ENCODE measurements around the gene PCAT7. TPM values are rescaled to one million over a fixed set of nuclear protein-coding genes. Genes with fewer than 3 reads are reported as not detected.

The PCAT7 gene
- total RNA-seq, 1 experiment from 2014 or later = 6.5 TPM

- CTCF ChIA-PET = interaction anchor here (0.6 to 2.3 kb wide), 6 partner anchors 9 to 625 kb away, joined by 3 to 20 read pairs (median 5); partner anchors contain the start of gene PCAT7
- Mint-ChIP-seq H3K4me3 (no peak overlapping the region), H3K36me3 (no peaks in the 10 kb centered on the region), H3K4me1 (peaks cover 23% of the 10 kb centered on the region), H3K27ac (peak overlapping the region; percentile 19; the same call in 1 of the 2 replicates), H3K9me3 (no peaks in the 10 kb centered on the region), H3K27me3 (ENCODE audit: low read depth) (no peaks in the 10 kb centered on the region)
- ATAC-seq (peak; percentile 94), DNase-seq (ENCODE audit: low spot score) (peak; percentile 93)
- POLR2A ChIA-PET = no interaction called here
- no peak for TF ChIP-seq MXD4 (CRISPR knock-in tag; IDR thresholded peaks at IDR 0.05; ENCODE audit: borderline replicate concordance)
- TF ChIP-seq SP1 (CRISPR knock-in tag; conservative IDR thresholded peaks at IDR 0.05) = no peak
- TF ChIP-seq CDX4 (CRISPR knock-in tag; IDR thresholded peaks at IDR 0.05; ENCODE audit: borderline replicate concordance) = no peak
- no peak for TF ChIP-seq PRDM15 (CRISPR knock-in tag; IDR thresholded peaks at IDR 0.05)
- TF ChIP-seq ATF6 (CRISPR knock-in tag; IDR thresholded peaks at IDR 0.05) = no peak
- TF ChIP-seq TEAD4 (CRISPR knock-in tag; IDR thresholded peaks at IDR 0.05) = no peak
- TF ChIP-seq JAZF1 (CRISPR knock-in tag; IDR thresholded peaks at IDR 0.05) = no peak
- TF ChIP-seq ATF1 (CRISPR knock-in tag; IDR thresholded peaks at IDR 0.05) = no peak
- TF ChIP-seq TCF7 (CRISPR knock-in tag; IDR thresholded peaks at IDR 0.05; ENCODE audit: low read depth) = no peak
- TF ChIP-seq E2F4 (CRISPR knock-in tag; IDR thresholded peaks at IDR 0.05; ENCODE audit: borderline replicate concordance, low read depth) = no peak
- TF ChIP-seq ZNF232 (CRISPR knock-in tag; IDR thresholded peaks at IDR 0.05) = 0 out of 2 replicates have a peak, but pooled peaks have one; percentile 67
- no peak for TF ChIP-seq E2F5 (CRISPR knock-in tag; IDR thresholded peaks at IDR 0.05)
- TF ChIP-seq SMAD3 (CRISPR knock-in tag; IDR thresholded peaks at IDR 0.05; ENCODE audit: borderline replicate concordance) = no peak
- no peak for TF ChIP-seq NFYB (CRISPR knock-in tag; conservative IDR thresholded peaks at IDR 0.05; ENCODE audit: low read depth)
- peak; percentile 64; the same call in 1 of the 2 replicates for TF ChIP-seq CTCF (IDR thresholded peaks at IDR 0.05)
- TF ChIP-seq ETV6 (CRISPR knock-in tag; IDR thresholded peaks at IDR 0.05) = 0 out of 2 replicates have a peak, but pooled peaks have one; percentile 22
- TF ChIP-seq PRRX2 (CRISPR knock-in tag; IDR thresholded peaks at IDR 0.05) = no peak
- TF ChIP-seq MLX (CRISPR knock-in tag; IDR thresholded peaks at IDR 0.05) = no peak
- TF ChIP-seq ERG (CRISPR knock-in tag; IDR thresholded peaks at IDR 0.05) = 0 out of 2 replicates have a peak, but pooled peaks have one; percentile 19
- no peak for TF ChIP-seq SMAD4 (CRISPR knock-in tag; IDR thresholded peaks at IDR 0.05)
- TF ChIP-seq ZNF425 (CRISPR knock-in tag; conservative IDR thresholded peaks at IDR 0.05) = no peak
Observed at GRCh38 chr9:94603259-94604160, 48.6 kb downstream of the PCAT7 start.

Data from WTC11 (cell line).